DMS153 treated with DMSO at 0.1 percent for 48 hours (cell line): ENCODE results near the gene TMEM203.

Experiments
- DNase-seq: peaks from one replicate; lab custom pipeline; 2025; ENCODE audit not compliant: unreplicated experiment; lab: John Stamatoyannopoulos, UW

The TMEM203 gene

DNA sequence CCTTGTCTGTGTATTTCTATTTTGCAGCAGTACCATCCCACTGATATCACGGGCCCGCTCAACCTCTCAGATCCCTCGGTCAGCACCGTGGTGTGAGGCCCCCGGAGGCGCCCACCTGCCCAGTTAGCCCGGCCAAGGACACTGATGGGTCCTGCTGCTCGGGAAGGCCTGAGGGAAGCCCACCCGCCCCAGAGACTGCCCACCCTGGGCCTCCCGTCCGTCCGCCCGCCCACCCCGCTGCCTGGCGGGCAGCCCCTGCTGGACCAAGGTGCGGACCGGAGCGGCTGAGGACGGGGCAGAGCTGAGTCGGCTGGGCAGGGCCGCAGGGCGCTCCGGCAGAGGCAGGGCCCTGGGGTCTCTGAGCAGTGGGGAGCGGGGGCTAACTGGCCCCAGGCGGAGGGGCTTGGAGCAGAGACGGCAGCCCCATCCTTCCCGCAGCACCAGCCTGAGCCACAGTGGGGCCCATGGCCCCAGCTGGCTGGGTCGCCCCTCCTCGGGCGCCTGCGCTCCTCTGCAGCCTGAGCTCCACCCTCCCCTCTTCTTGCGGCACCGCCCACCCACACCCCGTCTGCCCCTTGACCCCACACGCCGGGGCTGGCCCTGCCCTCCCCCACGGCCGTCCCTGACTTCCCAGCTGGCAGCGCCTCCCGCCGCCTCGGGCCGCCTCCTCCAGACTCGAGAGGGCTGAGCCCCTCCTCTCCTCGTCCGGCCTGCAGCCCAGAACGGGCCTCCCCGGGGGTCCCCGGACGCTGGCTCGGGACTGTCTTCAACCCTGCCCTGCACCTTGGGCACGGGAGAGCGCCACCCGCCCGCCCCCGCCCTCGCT is 37.5 kb downstream of the TMEM203 start:
- no peak for DNase-seq

DNA sequence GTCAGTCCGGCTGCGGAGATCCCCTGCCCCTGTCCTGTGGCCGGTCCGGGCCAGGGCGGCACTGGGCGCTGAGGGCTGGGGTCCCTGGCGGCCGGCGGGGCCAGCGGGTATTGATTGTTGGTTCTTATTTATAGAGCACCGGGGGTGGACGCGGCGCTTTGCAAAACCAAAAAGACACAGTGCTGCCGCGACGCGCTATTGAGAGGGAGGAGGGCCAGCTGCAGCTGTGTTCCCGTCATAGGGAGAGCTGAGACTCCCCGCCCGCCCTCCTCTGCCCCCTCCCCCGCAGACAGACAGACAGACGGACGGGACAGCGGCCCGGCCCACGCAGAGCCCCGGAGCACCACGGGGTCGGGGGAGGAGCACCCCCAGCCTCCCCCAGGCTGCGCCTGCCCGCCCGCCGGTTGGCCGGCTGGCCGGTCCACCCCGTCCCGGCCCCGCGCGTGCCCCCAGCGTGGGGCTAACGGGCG is 38.1 kb downstream of the TMEM203 start:
- no peak for DNase-seq

DNA sequence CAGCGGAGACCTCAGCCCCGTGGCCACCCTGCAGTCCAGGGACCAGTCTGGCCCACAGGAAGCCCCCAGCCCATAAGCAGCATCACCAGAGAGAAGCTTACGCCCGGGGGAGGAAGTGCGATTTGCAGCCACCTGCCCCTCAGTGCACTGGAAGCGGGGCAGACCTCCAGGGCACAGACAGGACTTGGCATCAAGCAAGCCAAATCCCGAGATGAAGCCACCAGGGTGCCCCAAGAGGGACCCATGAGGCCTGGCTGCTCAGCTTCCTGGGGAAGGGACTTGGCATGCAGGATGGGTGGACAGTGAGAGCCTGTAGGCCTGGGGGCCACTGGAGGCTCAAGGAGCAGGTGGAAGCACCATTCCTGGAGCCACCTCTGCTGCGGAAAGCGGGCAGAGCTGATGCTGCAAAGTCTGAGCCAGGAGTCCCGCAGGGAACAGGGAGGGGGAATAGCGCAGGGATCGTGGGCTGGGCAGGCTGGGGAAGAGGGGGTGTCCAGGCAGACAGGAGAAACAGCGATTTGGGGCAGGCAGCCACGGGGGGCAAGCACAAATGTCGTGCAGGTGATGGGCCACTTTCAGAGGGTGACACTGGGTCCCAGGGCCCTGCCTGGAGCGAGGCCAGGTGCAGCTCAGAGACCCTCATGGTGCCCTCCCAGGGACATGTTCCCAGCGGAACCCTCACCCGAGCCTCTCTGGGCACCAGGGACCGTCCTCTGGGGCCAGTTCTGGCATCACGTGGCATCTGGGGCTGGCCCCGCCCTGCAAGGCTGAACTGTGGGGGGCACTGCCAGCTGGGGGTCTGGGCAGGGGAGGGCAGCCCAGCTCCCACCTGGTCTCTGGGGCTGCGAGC is 38.8 kb downstream of the TMEM203 start:
- no peak for DNase-seq

DNA sequence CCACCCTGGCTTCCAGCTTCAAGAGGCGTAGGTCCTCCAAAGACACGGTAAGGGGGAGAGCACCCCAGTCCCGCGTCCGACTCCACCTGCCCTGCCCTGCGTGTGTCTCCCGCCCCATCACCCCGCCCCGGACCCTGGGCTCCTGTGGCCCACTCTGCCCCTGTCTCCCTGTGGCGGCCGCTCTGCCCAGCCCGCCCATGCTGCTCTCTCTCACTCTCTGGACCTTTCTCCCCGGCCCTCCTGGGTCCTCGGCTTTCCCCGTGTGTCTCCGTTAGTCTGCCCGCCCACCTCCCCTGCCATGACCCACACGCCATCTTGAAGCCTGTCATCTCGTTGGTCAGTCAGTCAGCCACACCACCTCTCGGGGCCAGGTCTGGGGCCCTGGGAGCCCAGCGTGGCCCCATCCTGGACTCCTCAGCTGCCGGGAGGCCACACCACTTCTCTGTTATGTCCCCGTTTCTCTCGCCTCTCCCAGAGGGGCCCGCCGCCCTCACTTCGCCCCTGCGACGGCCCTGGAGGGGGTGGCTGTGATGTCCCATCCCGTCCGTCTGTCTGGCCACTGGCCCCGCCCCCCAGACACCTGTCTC is 40.1 kb downstream of the TMEM203 start:
- DNase-seq, result no peak

DNA sequence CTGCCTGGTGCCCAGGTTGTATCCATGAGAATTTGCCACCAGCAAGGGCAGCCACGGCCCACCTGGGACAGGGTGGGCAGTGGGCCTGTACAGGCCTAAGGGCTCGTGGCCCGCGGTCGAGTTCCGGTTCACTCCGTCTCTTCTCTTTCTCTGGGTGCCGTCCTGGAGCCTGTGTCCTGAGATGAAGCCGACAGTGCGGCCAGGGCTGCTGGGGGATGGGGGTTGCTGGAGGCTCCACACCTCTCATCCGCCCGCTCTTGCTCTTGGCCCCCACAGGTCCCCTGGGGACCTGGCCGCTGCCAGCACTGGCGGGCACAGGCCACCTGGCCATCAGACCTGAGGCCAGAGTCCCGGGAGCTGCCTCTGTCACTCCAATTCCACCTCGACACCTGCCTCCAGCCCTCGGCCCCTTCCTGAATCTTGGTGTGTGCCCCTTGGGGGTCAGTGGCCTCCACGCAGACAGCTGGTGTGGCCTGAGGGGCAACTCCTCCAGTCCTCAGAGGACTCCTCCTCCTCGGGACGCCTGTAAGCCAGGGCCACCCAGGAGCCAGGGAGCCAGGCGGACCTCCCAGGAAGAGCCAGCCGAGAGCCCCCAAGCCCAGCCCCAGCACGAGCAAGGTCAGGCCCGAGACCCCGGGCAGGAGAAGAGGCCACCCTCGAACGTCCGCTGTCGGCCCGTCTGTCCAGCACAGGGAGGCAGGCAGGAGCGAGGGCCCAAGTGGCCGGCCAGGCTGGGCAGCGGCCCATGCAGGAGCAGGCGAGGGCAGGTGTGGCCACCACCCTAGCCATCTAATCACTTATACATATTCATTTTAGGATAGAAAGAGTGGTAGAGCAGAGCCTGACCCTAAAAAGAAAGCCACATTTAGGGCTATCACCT is 40.8 kb downstream of the TMEM203 start:
- no peak for DNase-seq

DNA sequence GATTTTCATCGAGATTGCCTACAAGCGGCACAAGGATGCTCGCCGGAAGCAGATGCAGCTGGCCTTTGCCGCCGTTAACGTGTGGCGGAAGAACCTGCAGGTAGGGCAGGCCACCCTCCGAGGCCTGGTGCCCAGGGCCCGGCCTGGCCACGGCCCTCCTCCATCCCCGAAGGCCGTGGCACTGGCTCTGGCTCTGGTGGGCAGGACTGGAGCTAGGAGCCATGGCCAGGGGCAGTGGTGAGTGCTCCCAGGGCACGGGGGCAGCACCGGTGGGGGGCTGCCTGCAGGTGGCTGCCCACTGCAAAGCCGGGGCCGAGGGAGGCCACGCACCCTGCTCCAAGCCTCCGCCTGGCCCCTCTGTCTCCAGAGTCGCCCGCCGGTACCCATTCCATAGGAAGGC is 41.6 kb downstream of the TMEM203 start:
- no peak for DNase-seq

DNA sequence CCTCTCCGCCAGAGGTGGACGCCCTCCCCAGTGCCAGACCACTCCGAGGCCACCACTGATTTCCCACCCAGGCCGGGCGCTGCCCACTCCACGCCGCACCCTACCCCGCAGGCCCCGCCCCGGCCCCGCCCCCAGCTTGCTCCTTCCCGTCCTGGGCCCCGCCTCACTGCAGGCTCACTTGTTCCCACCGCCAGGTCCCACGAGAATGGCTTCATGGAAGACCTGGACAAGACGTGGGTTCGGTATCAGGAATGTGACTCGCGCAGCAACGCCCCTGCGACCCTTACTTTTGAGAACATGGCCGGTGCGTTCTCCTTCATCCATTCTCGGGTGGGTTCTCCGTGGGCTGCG is 42.1 kb downstream of the TMEM203 start:
- no peak for DNase-seq

DNA sequence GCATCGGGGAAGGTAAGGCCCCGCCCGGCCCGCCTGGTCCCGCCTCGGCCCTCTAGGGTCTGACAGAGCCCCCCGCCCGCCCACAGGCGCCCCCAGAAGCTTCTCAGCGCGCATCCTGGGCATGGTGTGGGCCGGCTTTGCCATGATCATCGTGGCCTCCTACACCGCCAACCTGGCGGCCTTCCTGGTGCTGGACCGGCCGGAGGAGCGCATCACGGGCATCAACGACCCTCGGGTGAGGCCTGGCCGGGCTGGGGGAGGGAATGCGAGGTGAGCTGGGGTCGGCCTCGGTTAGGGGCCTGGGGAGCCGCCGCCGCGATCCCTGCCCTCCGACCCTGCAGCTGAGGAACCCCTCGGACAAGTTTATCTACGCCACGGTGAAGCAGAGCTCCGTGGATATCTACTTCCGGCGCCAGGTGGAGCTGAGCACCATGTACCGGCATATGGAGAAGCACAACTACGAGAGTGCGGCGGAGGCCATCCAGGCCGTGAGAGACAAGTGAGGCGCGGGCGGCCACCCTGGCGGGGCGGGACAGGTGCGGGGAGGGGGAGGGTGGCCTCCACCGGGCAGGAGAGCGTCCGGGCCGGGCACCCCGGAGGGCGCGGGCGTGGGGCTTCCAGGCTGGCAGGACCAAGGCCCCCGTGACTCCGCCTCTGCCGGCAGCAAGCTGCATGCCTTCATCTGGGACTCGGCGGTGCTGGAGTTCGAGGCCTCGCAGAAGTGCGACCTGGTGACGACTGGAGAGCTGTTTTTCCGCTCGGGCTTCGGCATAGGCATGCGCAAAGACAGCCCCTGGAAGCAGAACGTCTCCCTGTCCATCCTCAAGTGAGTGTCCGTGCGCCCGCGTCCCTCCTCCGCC is 42.7 kb downstream of the TMEM203 start:
- peak; percentile 44 for DNase-seq

DNA sequence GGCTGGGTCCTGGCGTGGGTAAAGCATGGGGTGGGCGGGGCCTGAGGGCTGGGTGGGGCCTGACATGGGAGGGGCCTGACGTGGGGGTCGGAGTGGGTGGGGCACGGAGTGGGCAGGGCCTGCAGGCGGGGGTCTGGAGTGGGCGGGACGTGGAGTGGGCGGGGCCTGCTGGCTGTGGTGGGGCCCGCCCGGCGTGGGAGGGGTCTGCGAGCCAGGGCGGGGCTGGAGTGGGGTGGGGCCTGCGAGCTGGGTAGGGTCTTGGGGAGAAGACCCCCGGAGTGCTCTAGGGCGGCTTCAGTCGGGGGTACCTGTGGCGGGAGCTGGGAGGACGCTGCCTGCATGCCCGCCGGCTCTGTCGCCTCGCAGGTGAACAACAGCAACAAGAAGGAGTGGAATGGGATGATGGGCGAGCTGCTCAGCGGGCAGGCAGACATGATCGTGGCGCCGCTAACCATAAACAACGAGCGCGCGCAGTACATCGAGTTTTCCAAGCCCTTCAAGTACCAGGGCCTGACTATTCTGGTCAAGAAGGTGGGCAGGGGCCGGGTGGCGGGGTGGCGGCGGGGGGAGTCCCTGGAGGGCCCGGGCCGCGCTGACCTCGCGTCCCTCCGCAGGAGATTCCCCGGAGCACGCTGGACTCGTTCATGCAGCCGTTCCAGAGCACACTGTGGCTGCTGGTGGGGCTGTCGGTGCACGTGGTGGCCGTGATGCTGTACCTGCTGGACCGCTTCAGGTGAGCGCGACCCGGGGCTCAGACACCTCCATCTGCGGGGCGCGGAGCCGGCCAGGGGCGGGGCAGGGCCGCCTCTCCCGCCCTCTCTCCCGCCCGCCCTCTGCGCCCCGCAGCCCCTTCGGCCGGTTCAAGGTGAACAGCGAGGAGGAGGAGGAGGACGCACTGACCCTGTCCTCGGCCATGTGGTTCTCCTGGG is 43.6 kb downstream of the TMEM203 start:
- peak; percentile 63 for DNase-seq

DNA sequence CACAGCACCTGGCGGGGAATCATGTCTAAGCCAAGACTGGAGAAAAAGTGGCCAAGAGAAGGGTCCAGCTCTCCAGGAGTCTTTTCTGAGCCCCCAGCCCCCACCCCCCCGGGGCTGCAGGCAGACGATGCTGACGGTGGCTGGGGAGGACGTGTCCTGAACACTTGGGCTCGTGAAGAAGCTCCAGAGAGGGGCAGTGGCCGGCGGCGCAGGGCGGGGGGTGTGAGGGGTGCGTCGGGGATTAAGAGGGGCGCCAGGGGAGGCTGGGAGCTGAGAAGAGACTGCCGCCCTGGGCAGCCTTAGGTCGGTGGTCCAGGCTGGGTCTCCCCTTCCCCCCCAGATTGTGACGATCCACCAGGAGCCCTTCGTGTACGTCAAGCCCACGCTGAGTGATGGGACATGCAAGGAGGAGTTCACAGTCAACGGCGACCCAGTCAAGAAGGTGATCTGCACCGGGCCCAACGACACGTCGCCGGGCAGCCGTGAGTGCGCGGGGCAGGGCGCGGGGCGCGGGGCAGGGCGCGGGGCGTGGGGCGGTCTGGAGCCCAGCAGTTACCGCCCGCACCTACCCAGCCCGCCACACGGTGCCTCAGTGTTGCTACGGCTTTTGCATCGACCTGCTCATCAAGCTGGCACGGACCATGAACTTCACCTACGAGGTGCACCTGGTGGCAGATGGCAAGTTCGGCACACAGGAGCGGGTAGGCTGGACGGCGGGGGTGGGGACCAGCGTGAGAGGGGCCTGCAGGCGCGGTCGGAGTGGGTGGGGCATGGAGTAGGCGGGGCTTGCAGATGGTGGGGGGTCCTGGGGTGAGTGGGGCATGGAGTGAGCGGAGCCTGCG is 44.5 kb downstream of the TMEM203 start:
- DNase-seq, result peak; percentile 63

DNA sequence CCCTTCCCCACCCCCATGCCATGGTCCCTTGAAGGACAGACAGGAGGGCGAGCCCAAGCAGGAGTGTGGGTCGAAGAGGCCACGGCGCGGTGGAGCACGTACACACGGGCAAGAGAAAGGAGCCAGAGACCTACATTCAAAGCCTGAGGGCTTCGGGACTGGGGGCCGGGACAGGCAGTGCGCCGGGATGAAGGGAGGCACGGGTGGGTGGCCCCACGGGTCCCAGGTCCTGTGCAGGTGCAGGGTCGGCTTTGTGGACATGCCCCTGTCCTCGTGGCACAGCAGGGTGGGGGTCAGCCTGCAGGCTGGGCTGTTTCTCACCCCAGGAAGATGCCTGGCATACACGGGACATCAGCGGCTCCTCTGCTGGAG is 45.4 kb downstream of the TMEM203 start:
- no peak for DNase-seq

DNA sequence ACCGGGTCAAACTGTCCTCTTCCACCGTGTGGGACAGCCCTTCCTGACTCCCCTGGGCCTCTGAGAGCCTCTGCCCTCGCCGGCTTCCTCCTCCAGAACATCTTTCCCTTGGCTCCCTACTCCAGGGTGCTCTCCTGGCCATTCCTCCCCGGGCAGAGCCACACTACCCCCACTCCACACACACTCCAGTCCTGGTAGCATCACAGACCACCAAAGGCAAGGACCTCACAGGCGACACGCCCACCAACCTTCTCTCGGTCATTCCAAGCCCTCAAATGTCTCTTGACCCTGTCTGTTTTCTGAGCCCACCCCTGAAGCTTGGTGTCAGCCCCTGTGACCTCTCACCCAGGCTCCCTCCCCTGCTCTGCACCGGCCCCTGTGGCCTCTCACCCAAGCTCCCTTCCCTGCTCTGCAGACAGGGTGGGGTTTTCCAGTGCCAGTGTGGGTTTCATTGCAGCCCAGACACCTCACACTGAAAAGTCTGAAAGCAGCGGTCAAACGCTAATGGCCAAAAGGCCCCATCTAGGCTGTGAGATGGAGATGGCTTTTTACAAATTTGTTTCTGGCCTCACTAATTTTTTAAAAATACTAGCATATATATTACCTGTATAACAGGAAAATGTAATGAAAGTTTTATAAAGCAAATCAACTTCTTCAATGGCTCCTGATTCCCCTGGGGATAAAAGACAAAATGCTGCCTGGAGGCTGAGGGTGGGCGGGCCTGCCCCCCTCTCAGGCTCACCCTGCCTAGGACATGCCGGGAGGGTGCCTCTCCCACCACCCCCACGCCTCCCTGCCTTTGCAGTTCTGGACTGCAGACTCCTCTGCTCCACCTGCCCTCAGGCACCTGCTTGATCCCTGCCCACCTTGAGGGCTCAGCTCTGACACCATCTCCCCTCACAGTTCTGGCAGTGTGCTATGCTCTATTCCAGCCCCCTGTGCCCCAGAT is 46.1 kb downstream of the TMEM203 start:
- DNase-seq, result no peak

DNA sequence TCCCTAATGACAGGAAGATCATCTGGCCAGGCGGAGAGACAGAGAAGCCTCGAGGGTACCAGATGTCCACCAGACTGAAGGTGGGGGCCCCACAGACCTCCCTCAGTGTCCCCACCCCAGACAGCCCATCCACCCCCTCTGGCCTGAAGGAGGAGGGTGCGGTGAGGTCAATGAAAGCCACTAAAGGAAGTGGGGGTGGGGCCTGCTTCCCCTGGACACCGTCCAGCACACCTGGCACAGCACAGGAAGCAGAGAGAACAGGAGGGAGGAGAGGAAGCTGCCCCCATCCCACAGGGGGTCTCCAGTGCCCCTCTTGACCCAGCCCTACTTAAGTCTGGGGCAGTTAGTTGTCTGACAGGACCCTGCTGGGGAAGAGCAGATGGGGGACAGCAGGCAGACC is 46.8 kb downstream of the TMEM203 start:
- DNase-seq, result peak; percentile 36

DNA sequence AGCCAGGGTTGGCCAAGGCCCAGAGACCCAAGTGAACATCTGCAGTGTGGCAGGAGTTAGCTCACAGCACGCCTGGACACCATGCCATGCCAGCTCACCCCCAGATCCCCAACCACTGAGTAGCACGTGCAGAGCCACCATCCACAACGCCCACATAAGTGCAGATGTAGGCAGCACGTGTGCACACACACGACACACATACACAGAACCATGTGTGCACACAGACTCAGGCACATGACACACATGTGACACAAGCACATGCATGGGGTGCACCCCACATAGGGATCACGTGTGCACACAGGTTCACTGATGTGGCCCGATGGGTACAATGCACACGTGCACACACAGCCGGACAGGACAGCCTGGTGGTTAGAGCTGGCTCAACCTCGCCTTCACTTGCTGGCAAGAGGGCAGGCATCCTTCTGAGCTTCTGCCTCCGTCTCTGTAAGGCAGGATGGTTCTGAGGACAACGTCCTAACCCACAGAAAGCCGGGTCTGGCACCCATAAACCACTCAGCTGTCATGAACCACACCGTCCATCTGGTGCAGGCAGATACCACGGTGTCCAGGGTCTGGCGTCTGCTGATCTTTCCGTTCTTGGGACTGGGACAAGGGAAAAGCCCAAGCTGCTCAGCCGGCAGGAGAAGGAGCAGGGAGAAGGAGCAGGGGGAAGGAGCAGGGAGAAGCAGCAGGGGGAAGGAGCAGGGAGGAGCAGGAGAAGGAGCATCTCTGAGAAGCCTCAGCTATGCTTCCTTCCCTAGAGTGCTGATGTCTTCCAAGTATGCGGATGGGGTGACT is 47.6 kb downstream of the TMEM203 start:
- DNase-seq, result no peak

DNA sequence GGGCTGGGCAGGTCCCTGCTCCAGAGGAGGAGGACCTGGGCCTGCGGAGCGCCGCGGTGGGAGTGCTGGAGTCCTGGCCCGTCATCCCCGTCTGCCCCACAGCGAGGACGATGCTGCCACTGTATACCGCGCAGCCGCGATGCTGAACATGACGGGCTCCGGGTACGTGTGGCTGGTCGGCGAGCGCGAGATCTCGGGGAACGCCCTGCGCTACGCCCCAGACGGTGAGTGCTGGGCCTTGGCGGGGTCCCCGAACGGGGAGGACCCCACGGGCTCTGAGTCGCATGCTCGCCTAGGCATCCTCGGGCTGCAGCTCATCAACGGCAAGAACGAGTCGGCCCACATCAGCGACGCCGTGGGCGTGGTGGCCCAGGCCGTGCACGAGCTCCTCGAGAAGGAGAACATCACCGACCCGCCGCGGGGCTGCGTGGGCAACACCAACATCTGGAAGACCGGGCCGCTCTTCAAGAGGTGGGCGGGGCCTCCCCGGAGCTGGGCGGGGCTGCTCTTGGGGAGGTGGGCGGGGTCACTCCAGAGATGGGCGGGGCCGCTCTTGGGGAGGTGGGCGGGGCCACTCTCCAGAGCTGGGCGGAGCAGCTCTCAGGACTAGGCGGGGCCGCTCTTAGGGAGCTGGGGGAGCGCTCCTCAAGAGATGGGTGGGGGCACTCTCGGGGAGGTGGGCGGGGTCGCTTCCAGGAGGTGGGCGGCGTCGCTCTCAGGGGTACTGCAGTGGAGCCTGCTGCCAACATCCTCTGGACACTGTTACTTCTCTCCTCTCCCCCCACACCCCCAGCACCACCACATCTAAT is 48.7 kb downstream of the TMEM203 start:
- no peak for DNase-seq
